Measurements from ENCODE around the gene FAIM2. TPM values are rescaled to one million over a fixed set of nuclear protein-coding genes. Genes with fewer than 3 reads are reported as not detected.
A peak's percentile ranks its signal among the peaks of the same experiment; 100 is the strongest.

The FAIM2 gene
- total and polyA plus RNA-seq, 2 experiments from 2014 or later = 0.06 to 0.49 TPM

DNA sequence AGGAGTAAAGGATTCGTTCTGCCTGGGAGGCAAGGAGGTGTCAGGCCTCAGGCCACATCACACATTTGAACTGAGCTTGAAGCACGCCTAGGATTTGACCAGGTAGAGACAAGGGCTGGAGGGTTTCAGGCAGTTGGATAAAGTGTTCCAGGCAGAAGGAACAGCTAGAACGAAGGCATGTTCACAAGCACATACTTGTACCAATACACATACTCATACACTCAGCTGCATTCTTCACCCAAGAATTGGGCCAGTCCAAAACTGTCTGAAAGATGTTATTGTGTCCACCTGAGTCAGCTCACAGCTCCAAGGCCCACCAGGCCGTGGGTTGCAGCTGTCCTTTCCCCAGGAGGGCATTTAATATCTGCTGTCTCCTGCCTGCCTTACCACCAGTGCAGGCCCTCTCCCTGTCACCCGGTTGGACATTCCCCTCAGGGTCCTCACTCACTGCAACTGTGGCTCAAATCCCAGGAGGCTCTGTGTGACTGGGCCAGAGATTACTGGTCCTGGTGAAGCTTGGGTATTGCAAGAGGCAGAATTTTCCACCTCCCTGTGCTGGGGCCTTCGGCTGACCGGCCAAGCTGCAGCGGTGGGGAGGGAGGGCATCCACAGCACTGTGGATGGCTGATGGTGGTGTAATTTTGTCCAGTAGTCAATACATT lies 34.1 kb upstream of the FAIM2 start:
- no peak for DNase-seq (ENCODE audit: low read depth in 1 of 2, low spot score in 1 of 2)
- no peaks in the 10 kb centered on the region for H3K36me3 ChIP-seq
- TF ChIP-seq CTCF (IDR thresholded peaks at IDR 0.05; ENCODE audit: low read depth, low read length) = no peak
- H3K9me3 ChIP-seq (ENCODE audit: low read depth) = no peaks in the 10 kb centered on the region
- no peaks in the 10 kb centered on the region for H3K27me3 ChIP-seq
- no peak overlapping the region for H3K27ac ChIP-seq
- peaks cover 3% of the 10 kb centered on the region for H3K4me1 ChIP-seq (ENCODE audit: low read depth)
- no peak overlapping the region for H3K4me3 ChIP-seq

GRCh38 chr12:49936925-49937324 lies 33.2 kb upstream of the FAIM2 start:
- Histone ChIP-seq H3K27ac (no peak overlapping the region), H3K9me3 (ENCODE audit: low read depth) (no peaks in the 10 kb centered on the region), H3K36me3 (no peaks in the 10 kb centered on the region), H3K27me3 (no peaks in the 10 kb centered on the region), H3K4me3 (no peak overlapping the region), H3K4me1 (ENCODE audit: low read depth) (peaks cover 3% of the 10 kb centered on the region)
- TF ChIP-seq CTCF (IDR thresholded peaks at IDR 0.05; ENCODE audit: low read depth, low read length) = no peak
- peak in 1 of 2 donors; percentile 39 for DNase-seq (ENCODE audit: low read depth in 1 of 2, low spot score in 1 of 2)

- Histone ChIP-seq H3K27me3 (no peaks in the 10 kb centered on the region), H3K4me1 (ENCODE audit: low read depth) (peaks cover 3% of the 10 kb centered on the region), H3K4me3 (no peak overlapping the region), H3K36me3 (no peaks in the 10 kb centered on the region), H3K9me3 (ENCODE audit: low read depth) (no peaks in the 10 kb centered on the region), H3K27ac (no peak overlapping the region)
- no peak for TF ChIP-seq CTCF (IDR thresholded peaks at IDR 0.05; ENCODE audit: low read depth, low read length)
- DNase-seq (ENCODE audit: low read depth in 1 of 2, low spot score in 1 of 2) = peak in 1 of 2 donors; percentile 42
These were observed 30.8 kb upstream of the FAIM2 start for GRCh38 chr12:49934505-49934904.

DNA sequence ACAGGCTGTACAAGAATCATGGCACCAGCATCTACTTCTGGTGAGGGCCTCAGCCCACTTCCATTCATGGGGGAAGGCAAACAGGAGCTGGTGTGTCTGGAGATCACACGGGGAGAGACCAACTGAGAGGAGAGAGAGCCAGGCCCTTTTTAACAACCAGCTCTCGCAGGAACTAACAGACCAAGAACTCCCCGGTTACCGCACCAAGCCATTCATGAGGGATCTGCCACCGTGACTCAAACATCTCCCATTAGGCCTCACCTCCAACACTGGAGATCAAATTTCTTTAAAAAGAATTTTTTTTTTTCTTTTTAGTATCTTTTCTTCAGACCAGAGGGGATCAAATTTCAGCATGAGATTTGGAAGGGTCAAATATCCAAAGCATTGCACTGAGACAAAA lies 30.1 kb upstream of the FAIM2 start:
- no peak overlapping the region for H3K4me3 ChIP-seq

GRCh38 chr12:49932533-49933130 lies 28.9 kb upstream of the FAIM2 start:
- Histone ChIP-seq H3K27ac (no peak overlapping the region), H3K4me3 (no peak overlapping the region), H3K9me3 (ENCODE audit: low read depth) (no peaks in the 10 kb centered on the region), H3K4me1 (ENCODE audit: low read depth) (peaks cover 3% of the 10 kb centered on the region), H3K36me3 (no peaks in the 10 kb centered on the region), H3K27me3 (no peaks in the 10 kb centered on the region)
- peak in 1 of 2 donors; percentile 47 for DNase-seq (ENCODE audit: low read depth in 1 of 2, low spot score in 1 of 2)
- no peak for TF ChIP-seq CTCF (IDR thresholded peaks at IDR 0.05; ENCODE audit: low read depth, low read length)

More for the DNA sequence above, 30.1 kb upstream of the FAIM2 start:
- Histone ChIP-seq H3K27me3 (no peaks in the 10 kb centered on the region), H3K9me3 (ENCODE audit: low read depth) (no peaks in the 10 kb centered on the region), H3K4me1 (ENCODE audit: low read depth) (peaks cover 3% of the 10 kb centered on the region), H3K27ac (no peak overlapping the region), H3K36me3 (no peaks in the 10 kb centered on the region)
- DNase-seq (ENCODE audit: low read depth in 1 of 2, low spot score in 1 of 2) = peak in 1 of 2 donors; percentile 45
- TF ChIP-seq CTCF (IDR thresholded peaks at IDR 0.05; ENCODE audit: low read depth, low read length) = no peak
